Measurements from ENCODE around the gene TIMM10. TPM values are rescaled to one million over a fixed set of nuclear protein-coding genes. Genes with fewer than 3 reads are reported as not detected.

Gene TIMM10, protein sequence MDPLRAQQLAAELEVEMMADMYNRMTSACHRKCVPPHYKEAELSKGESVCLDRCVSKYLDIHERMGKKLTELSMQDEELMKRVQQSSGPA
- total RNA-seq, result 43.1 and 89.1 TPM in 2 replicates

DNA sequence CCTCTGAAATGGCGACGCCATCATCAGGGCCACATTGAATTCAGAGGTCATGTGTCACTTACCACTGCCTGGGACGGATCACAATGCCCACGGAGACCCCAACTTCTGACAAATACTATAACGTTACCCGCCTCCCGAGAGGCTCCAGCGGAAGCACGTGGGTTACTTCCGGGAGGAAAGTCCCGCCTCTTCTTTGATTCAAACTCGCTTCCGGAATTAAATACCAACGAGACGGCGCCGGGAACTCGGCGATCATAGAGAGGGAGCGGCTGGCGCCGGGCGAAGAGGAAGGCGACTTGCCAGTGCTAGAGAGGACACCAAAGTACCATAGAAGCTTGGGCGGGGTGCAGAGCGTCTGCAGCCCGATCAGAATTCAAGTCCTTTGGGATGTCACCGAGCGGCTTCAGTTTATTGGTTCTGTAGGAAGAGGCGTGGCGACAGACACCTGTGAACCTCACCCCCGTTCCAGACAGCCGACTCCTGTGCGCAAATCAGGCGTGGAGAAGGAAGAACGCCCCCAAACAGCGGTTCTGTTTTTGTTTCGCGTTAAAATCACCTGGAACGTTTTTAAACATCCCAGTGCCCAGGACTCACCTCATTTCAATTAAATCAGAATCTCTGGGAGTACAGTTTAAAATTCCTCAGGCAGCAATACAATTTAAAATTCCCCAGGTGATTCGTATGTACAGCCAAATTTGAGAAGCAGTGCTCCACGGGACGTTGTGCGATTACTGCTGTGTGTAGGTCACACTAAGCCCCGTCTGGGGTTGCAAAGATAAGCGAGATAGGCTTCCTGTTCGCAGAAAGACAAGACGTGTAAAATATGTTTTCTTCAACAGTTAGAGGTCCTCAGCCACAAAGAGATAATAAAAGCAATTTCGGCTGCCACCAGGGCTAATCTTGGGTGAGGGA lies at the start of gene TIMM10:
Gene TIMM10 (minus strand): TSS at position 159 of the 912 bp plus-strand sequence. CDS start 565 bp downstream, outside the sequence.
- TF ChIP-seq, protein P1, sequence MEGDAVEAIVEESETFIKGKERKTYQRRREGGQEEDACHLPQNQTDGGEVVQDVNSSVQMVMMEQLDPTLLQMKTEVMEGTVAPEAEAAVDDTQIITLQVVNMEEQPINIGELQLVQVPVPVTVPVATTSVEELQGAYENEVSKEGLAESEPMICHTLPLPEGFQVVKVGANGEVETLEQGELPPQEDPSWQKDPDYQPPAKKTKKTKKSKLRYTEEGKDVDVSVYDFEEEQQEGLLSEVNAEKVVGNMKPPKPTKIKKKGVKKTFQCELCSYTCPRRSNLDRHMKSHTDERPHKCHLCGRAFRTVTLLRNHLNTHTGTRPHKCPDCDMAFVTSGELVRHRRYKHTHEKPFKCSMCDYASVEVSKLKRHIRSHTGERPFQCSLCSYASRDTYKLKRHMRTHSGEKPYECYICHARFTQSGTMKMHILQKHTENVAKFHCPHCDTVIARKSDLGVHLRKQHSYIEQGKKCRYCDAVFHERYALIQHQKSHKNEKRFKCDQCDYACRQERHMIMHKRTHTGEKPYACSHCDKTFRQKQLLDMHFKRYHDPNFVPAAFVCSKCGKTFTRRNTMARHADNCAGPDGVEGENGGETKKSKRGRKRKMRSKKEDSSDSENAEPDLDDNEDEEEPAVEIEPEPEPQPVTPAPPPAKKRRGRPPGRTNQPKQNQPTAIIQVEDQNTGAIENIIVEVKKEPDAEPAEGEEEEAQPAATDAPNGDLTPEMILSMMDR (conservative IDR thresholded peaks at IDR 0.05; ENCODE audit: low read depth, low read length), result no peak

DNA sequence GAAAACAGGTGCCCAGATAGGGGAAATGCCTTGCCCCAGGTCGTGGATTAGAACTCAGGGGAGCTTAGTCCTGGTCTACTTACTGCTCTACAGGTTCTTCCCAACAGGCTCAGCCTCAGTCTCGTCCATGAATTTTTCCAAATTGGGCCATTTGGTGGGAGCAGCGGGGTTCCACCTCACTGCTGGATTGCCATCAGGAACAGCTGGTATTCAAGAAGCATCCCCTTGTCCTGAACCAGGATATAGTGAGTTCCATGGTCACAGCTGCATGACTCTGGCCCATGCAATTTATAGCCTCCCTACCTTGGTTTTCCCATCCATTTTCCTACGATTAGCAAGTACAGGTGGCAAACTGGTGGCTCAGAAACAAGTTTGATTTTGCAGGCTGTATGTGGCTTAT lies 43.5 kb upstream of the TIMM10 start:
- H3K4me3 ChIP-seq (ENCODE audit: low read depth, low read length), result no peak overlapping the region
- no peak for DNase-seq (ENCODE audit: low read depth)
- TF ChIP-seq, protein P1 (conservative IDR thresholded peaks at IDR 0.05; ENCODE audit: low read depth, low read length), result no peak

More for the DNA sequence above, at the start of gene TIMM10:
- peak; percentile 84 for DNase-seq (ENCODE audit: low read depth)
- peak within 1 kb of the TSS; percentile 80 for H3K4me3 ChIP-seq (ENCODE audit: low read depth, low read length)

DNA sequence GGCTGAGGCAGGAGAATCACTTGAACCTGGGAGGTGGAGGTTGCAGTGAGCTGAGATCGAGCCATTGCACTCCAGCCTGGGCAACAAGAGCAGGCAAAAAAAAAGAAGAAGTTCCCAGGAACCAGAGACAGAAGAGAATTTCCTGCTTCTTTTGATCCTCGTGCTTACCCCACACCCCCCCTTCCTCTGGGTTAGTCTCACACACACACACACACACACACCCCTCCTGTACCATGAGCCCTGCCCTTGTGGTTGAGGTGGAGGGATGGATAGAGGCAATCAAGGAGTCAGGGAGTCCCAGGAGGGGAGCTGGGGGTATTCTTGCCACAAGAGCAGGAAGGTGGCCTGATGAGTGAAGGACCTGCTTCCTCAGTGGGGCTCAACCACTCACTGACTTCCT lies 41.1 kb upstream of the TIMM10 start:
- DNase-seq (ENCODE audit: low read depth), result no peak
- TF ChIP-seq, protein P1 (conservative IDR thresholded peaks at IDR 0.05; ENCODE audit: low read depth, low read length), result no peak
- H3K4me3 ChIP-seq (ENCODE audit: low read depth, low read length), result no peak overlapping the region

DNA sequence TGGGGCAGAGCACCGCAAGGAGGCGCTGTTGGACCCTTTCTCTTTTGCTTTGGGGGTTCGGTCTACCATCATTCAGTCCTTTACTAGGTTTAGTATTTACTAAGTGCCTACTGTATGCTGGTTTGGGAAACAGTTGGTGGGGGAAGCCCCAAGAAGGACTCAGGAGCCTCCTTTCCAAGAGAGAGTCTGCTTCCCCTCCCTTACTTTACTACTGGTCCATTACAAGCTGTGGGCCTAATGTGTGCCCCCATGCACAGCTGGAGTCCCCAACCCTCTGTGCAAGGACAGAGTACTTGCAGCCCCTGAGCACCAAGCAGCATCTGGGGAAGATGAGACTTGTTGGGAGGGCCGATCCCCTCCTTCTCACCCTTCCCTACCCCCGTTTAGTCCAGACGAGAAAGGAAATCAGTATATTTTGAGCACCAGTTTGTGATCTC lies 37.8 kb upstream of the TIMM10 start:
- peak overlapping the region; percentile 68 for H3K4me3 ChIP-seq (ENCODE audit: low read depth, low read length)
- no peak for DNase-seq (ENCODE audit: low read depth)
- TF ChIP-seq, protein P1 (conservative IDR thresholded peaks at IDR 0.05; ENCODE audit: low read depth, low read length), result peak; percentile 90

DNA sequence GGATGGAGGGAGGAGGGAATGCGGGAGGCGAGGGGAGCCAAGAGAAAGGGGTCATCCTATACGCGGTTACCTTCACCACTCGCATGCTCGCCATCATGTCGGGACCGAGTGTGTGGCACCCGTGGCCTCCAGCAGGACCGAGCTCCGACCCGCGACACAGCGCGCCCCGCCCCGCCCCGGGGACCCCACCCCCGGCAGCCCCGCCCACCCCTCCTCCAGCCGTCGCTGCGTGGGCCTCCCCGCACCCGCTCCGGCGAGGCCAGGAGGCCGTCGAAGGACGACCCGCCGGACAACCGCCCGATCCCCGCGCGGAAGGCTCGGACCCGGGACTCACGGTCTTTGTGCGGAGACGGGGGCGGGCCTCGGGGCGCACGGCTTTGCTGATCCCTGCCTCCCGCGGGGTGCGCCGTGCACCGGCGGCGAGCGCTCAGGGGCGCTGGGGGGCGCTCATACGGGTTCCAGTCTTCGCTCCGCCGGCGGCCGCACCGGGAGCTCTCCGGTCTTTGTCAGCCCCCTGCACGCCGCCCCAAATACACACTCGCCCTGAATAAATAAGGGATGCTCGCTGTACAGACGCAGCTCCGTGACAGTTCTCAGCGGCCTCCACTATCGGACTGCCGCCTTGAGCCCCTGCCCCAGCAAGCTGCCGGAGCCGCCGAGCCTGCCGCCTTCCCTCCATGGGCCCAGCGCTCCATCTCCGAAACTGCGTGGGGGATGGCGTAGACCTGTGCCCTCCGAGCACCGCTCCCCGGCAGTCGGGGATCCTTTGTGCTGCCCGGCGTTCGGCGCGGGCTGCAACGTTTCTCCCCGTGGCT lies 37.2 kb upstream of the TIMM10 start, which contains the start of gene UBE2L6:
Gene UBE2L6 (minus strand): TSS at position 158 of the 815 bp plus-strand sequence. CDS start 61 bp downstream, at position 97.
- TF ChIP-seq, protein P1 (conservative IDR thresholded peaks at IDR 0.05; ENCODE audit: low read depth, low read length), result no peak
- DNase-seq (ENCODE audit: low read depth), result no peak
- peak within 1 kb of the TSS; percentile 68 for H3K4me3 ChIP-seq (ENCODE audit: low read depth, low read length)

DNA sequence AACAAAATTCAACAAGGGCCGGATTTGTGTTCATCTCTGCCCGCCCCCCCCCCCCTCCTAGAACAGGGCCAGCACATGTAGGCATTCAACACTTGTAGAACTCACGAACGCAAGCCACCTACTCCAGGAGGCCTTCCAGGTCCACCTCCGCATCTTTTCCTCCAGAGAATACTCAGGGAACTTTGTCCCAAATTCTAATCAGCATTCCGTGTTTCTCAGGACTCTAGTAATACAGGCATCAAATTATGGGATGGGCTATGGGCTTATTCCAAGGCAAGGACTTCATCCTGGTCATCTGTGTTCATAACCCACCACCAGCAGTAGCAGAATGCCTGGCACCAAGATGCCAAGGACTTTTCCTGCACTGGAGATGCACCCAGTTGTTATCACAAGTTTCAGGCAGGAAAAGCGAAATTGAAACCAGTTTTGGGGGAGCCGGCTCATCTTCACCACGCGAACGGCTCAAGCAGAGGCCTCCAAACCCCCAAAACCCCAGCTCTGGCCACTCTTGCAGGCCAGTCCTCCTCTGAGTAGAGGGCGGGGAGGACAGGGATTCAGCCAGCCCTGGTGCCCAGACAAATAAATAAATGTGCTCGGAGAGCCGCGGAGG lies 36.5 kb upstream of the TIMM10 start:
- TF ChIP-seq, protein P1 (conservative IDR thresholded peaks at IDR 0.05; ENCODE audit: low read depth, low read length), result no peak
- peak overlapping the region; percentile 68 for H3K4me3 ChIP-seq (ENCODE audit: low read depth, low read length)
- DNase-seq (ENCODE audit: low read depth), result no peak
